GM12873 (cell line): ENCODE data around the gene YPEL4.

Source experiments
- TF ChIP-seq, protein P1 (sequence below): IDR thresholded peaks from 2 replicates; pipeline ENCODE4 v1.5.1; 2012; ENCODE audit warnings: low read depth, mild to moderate bottlenecking, moderate library complexity, low read length, control low read depth; ENCODE audit not compliant: insufficient read depth; ENCODE audit errors: missing control alignments

YPEL4 gene

DNA sequence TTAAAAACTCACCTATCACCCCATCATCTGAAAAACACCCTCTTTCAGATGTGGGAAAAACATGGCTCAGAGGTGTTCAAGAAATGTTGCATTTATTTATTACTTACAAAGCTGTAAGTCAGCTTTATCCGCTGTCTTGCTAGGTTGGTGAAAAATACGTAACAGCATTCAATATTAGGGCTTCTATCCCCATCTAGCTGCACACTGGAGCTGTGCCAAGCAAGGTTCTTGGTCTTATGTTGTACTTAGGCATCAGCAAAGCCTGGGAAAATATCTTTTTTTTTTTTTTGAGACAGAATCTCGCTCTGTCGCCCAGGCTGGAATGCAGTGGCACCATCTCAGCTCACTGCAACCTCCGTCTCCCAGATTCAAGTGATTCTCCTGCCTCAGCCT lies 44.7 kb downstream of the YPEL4 start:
- TF ChIP-seq, protein P1, sequence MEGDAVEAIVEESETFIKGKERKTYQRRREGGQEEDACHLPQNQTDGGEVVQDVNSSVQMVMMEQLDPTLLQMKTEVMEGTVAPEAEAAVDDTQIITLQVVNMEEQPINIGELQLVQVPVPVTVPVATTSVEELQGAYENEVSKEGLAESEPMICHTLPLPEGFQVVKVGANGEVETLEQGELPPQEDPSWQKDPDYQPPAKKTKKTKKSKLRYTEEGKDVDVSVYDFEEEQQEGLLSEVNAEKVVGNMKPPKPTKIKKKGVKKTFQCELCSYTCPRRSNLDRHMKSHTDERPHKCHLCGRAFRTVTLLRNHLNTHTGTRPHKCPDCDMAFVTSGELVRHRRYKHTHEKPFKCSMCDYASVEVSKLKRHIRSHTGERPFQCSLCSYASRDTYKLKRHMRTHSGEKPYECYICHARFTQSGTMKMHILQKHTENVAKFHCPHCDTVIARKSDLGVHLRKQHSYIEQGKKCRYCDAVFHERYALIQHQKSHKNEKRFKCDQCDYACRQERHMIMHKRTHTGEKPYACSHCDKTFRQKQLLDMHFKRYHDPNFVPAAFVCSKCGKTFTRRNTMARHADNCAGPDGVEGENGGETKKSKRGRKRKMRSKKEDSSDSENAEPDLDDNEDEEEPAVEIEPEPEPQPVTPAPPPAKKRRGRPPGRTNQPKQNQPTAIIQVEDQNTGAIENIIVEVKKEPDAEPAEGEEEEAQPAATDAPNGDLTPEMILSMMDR: no peak

DNA sequence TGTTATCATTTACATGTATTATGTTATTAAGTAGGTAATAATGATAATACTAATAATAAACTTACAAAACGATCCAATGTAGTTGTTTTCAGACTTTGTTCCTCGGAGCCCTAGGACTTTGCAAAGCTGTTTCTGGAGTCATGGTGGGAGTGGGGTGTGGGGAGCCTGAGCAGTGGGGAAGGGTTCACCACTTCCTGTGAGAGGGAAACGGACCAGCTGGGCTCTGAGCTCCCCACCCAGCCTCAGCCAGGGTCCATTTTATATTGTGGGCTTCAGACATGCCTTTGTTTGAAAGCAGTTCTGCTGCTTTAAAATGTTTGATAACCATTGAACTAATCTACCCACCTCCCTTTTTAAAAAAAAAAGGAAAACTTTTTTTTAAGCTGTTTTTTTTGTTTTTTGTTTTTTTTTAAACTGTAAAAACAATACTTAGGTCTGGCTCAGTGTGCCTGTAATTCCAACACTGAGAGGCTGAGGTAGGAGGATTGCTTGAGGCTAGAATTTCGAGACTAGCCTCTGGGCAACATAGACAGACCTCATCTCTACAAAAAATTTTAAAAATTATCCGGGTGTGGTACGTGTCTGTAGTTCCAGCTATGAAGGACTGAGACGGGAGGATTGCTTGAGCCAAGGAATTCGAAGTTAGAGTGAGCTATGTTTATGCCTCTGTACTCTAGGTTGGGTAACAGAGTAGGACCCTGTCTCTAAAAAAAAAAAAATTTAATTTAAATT lies 45.2 kb downstream of the YPEL4 start:
- TF ChIP-seq, protein P1: no peak

- TF ChIP-seq, protein P1: no peak
Observed at GRCh38 chr11:57601297-57601696, 48.4 kb downstream of the YPEL4 start.

- TF ChIP-seq, protein P1: no peak
Observed at GRCh38 chr11:57599381-57599780, 50.3 kb downstream of the YPEL4 start.

DNA sequence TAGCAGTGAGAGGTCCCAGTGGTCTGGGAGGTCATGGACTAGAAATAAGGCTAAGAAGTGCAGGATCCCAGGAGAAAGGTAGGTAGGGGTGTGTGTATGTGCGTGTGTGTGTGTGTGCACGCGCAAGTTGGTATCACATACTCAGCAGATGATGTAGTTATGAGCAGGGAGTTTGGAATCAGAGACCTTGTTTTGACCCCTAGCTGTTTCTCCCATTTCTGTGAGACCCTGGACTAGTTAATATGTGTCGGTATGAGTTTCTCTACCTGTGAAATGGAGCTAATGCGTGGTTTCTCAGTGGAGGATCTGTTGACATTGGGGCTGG lies 50.9 kb downstream of the YPEL4 start:
- TF ChIP-seq, protein P1: no peak

DNA sequence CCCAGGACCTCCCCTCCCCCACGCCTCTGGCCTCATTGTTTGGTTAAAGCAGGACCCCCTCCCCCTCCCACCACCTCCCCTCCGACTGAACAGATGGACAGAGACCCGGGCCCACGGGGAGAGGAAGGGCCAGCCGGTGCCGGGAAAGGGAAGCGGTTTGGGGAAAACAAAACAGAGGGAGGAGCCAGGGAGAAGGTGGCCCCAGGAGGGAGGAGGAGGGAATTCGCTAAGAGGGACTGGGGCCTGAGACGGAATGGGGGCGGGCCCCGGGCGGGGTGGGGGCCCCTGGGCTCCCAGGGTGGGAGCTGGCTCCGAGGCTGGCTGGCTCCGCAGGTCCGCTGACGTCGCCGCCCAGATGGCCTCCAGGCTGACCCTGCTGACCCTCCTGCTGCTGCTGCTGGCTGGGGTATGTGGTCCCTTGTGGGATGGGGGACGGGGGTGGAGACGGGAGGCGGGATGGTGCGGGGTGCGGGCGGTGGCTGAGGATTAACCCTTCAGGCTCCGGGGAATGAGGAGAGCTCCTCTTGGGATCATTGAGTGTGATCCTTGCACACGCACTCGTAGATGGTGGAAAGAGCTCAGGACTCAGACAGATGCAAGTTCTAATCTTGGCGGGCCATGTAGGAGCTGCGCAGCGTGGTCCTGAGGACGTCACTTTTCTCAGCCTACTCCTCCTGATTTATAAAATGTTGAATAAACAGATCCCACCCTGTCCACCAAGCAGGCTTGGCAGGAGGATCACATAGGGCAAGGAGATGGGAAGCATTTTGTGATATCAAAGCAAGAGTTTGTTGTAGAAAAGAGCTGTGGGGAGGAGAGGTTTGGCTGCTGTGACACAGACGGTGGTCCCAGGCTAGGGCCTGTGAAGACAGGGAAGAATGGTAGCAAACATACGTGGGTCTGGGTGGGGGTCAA lies 51.5 kb downstream of the YPEL4 start:
- TF ChIP-seq, protein P1: no peak

DNA sequence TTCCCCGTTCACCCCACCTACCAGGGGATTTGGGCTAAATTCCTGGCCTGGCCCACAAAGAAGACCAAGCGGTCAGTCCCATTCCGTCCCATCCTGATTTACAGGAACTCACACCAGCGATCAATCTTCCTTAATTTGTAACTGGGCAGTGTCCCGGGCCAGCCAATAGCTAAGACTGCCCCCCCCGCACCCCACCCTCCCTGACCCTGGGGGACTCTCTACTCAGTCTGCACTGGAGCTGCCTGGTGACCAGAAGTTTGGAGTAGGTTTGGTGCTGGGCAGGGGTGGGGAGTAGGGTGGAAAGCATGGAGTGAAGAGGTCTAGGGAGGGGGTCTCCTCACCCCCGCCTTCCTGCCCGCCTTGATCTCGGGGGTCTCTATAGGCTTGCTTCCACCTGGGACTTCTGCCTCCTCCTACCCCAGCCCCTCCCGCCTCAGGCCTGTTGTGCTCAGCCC lies 52.2 kb downstream of the YPEL4 start, which contains the start of gene SERPING1:
TSS of gene SERPING1 (plus strand) at position 225 of the 455 bp plus-strand sequence. CDS start 586 bp downstream, outside the sequence.
- TF ChIP-seq, protein P1: no peak
